GM12873 (cell line): ENCODE data around the gene NFILZ.

Source experiments
- TF ChIP-seq, protein P1 (sequence below): IDR thresholded peaks from 2 replicates; pipeline ENCODE4 v1.5.1; 2012; ENCODE audit warnings: low read depth, mild to moderate bottlenecking, moderate library complexity, low read length, control low read depth; ENCODE audit not compliant: insufficient read depth; ENCODE audit errors: missing control alignments

The NFILZ gene

GRCh38 chr19:8638078-8638619, 7.7 kb downstream of the NFILZ start:
- TF ChIP-seq, protein P1, sequence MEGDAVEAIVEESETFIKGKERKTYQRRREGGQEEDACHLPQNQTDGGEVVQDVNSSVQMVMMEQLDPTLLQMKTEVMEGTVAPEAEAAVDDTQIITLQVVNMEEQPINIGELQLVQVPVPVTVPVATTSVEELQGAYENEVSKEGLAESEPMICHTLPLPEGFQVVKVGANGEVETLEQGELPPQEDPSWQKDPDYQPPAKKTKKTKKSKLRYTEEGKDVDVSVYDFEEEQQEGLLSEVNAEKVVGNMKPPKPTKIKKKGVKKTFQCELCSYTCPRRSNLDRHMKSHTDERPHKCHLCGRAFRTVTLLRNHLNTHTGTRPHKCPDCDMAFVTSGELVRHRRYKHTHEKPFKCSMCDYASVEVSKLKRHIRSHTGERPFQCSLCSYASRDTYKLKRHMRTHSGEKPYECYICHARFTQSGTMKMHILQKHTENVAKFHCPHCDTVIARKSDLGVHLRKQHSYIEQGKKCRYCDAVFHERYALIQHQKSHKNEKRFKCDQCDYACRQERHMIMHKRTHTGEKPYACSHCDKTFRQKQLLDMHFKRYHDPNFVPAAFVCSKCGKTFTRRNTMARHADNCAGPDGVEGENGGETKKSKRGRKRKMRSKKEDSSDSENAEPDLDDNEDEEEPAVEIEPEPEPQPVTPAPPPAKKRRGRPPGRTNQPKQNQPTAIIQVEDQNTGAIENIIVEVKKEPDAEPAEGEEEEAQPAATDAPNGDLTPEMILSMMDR, result no peak

GRCh38 chr19:8639821-8640401, 9.5 kb downstream of the NFILZ start:
- TF ChIP-seq, protein P1, result no peak

- TF ChIP-seq, protein P1, result no peak
These were observed 10.1 kb downstream of the NFILZ start for GRCh38 chr19:8640402-8641004.

DNA sequence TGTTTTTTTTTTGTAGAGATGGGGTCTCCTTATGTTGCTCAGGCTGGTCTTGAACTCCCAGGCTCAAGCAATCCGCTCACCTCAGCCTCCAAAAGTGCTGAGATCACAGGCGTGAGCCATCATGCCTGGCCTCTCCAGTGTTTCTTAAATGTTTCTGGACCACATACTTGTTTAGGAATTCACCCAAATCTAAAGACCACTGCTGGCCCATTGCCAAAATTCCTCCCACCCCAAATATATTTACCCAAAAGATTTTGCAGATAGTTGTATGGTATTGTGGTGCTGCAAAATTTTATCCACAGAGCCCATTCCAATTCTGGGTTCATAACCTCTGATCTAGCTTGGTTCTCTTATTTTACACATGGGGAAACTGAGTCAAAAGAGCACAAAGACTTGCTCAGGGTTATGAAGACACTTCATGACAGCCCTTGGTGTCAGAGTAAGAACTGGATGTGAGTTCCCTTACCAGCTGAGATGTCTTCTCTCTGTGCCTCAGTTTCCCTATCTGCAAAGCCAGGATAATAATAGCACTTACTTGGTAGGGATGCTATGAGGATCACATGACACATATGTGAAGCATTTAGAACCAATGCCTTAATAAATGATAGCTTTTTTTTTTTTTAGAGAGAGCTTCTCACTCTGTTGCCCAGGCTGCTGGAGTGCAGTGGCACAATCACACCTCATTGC, 10.9 kb downstream of the NFILZ start:
- TF ChIP-seq, protein P1, result no peak

GRCh38 chr19:8641908-8642547, 11.6 kb downstream of the NFILZ start:
- TF ChIP-seq, protein P1, result peak; percentile 63

- TF ChIP-seq, protein P1, result no peak
These were observed 12.1 kb downstream of the NFILZ start for GRCh38 chr19:8642561-8642960.
